Measurements from ENCODE around the gene HSPH1. TPM values are rescaled to one million over a fixed set of nuclear protein-coding genes. Genes with fewer than 3 reads are reported as not detected.

The HSPH1 gene
- total RNA-seq, 2 donors from 2014 or later = 57.3 to 162 TPM

DNA sequence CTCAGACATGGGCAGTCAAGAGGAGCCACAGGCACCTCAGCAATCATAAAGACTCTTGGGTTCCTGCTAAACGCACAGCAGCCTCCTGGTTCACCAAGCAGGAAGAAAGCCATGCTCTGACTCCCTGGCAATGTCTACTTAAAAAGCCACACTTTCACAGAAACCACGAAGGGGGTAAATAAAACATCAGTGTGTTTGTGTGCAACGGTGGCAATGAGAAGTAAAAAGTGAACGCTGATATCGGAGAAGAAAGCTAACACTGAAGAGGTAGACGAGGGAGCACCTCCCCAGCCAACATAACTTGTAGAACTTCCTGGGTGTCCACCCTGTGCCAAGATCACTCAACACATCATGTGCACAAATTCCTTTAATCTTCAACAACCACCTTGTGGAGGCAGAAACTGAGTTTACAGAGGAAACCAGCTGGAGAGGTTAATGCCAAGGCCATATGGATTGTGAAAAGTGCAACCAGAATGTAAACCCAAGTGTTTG is 30.2 kb downstream of the HSPH1 start:
- TF ChIP-seq, protein P1, sequence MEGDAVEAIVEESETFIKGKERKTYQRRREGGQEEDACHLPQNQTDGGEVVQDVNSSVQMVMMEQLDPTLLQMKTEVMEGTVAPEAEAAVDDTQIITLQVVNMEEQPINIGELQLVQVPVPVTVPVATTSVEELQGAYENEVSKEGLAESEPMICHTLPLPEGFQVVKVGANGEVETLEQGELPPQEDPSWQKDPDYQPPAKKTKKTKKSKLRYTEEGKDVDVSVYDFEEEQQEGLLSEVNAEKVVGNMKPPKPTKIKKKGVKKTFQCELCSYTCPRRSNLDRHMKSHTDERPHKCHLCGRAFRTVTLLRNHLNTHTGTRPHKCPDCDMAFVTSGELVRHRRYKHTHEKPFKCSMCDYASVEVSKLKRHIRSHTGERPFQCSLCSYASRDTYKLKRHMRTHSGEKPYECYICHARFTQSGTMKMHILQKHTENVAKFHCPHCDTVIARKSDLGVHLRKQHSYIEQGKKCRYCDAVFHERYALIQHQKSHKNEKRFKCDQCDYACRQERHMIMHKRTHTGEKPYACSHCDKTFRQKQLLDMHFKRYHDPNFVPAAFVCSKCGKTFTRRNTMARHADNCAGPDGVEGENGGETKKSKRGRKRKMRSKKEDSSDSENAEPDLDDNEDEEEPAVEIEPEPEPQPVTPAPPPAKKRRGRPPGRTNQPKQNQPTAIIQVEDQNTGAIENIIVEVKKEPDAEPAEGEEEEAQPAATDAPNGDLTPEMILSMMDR (IDR thresholded peaks at IDR 0.05) = no peak
- H3K27me3 ChIP-seq = no peaks in the 10 kb centered on the region
- no peak overlapping the region for H3K9ac ChIP-seq (ENCODE audit: low read depth in 2 of 2, low read length in 2 of 2)
- no peaks in the 10 kb centered on the region for H3K4me1 ChIP-seq
- no peaks in the 10 kb centered on the region for H3K36me3 ChIP-seq
- no peak overlapping the region for H3K4me3 ChIP-seq
- no peak for DNase-seq
- intact Hi-C loops (cut with DNase I) = no loop called here
- H3K9me3 ChIP-seq = no peaks in the 10 kb centered on the region
- H3K27ac ChIP-seq = no peak overlapping the region

DNA sequence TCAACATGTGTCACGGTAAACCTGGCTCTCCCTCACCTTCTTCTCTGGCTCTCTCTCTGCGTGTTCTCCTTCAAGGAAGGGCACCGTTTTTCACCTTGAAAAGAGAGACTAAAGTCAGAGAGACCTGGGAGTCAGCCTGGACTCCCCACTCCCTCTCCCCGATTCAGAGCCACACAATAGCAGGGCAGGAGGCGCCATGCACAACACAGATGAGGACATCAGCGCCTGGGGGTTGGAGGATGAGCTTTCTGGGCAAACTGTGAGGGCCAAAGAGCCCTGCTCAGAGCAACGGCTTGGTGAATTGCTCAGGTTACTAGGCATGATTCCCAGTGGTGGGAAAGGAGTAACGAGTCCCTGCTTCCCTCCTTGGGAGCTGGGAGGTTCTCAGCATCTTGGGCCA is 32.3 kb downstream of the HSPH1 start:
- no peak overlapping the region for H3K27ac ChIP-seq
- no peaks in the 10 kb centered on the region for H3K36me3 ChIP-seq
- H3K4me1 ChIP-seq = no peaks in the 10 kb centered on the region
- no peak overlapping the region for H3K9ac ChIP-seq (ENCODE audit: low read depth in 2 of 2, low read length in 2 of 2)
- no peaks in the 10 kb centered on the region for H3K27me3 ChIP-seq
- intact Hi-C loops (cut with DNase I) = no loop called here
- no peaks in the 10 kb centered on the region for H3K9me3 ChIP-seq
- no peak for DNase-seq
- TF ChIP-seq, protein P1 (IDR thresholded peaks at IDR 0.05) = no peak
- no peak overlapping the region for H3K4me3 ChIP-seq

DNA sequence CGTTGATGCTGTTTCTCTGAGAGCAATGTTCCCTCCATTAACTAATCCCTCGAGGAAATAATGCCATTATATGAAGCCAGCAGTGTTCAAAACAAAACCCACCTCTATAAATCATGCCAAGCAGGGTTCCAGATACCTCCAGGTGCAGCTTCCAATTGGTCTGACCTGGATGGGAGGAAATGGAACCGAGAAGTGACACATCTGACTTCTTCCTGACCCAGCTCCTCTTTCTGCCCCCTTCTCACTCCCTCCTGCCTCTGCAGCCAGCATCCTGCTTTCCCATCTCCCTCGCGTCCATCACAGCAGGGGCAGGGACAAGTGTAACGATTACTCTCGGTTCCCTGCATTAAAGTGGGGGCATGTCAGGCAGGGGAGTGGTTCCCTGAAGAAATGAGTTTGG is 37.5 kb downstream of the HSPH1 start:
- Histone ChIP-seq H3K36me3 (no peaks in the 10 kb centered on the region), H3K9ac (ENCODE audit: low read depth in 2 of 2, low read length in 2 of 2) (no peak overlapping the region), H3K27me3 (no peaks in the 10 kb centered on the region), H3K27ac (no peak overlapping the region), H3K4me1 (no peaks in the 10 kb centered on the region), H3K9me3 (no peaks in the 10 kb centered on the region), H3K4me3 (no peak overlapping the region)
- no peak for DNase-seq
- TF ChIP-seq, protein P1 (IDR thresholded peaks at IDR 0.05) = no peak
- intact Hi-C loops (cut with DNase I) = no loop called here

DNA sequence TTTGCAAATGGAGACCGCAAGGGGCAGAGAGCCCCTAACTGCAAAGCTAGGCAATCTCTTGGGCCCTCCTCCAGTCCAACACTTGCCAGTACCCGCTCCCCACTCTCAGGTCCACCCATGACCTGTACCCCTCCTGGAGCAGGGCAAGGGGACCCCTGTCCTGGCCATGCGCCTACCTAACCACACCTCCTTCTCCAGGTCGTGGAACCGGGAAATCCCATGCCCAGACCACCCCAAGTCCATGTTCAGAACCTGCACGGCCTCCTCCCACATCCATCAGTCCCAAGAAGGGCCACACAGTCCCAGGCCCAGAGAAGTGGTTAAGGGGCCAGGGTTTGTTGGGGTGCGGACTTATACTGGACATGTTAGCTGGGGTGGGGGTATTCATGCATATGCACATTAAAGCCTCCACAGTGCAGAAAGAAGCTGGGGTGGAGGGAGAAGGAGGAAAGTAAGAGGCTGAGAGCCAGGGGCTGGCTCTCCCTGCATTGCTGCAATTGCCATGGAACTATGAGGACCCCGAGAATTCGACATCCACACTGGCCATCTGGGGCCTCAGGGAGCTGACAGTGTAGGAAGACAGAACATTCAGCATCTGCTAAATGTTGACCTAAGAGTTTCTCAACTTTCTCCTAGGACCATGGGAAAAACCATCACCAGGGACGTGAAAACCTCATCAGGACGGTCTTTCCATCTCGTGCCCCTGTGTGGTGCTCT is 39.0 kb downstream of the HSPH1 start:
- Histone ChIP-seq H3K27ac (no peak overlapping the region), H3K36me3 (no peaks in the 10 kb centered on the region), H3K4me3 (no peak overlapping the region), H3K9me3 (no peaks in the 10 kb centered on the region), H3K27me3 (no peaks in the 10 kb centered on the region), H3K4me1 (no peaks in the 10 kb centered on the region), H3K9ac (ENCODE audit: low read depth in 2 of 2, low read length in 2 of 2) (no peak overlapping the region)
- intact Hi-C loops (cut with DNase I) = no loop called here
- TF ChIP-seq, protein P1 (IDR thresholded peaks at IDR 0.05) = no peak
- DNase-seq = no peak

DNA sequence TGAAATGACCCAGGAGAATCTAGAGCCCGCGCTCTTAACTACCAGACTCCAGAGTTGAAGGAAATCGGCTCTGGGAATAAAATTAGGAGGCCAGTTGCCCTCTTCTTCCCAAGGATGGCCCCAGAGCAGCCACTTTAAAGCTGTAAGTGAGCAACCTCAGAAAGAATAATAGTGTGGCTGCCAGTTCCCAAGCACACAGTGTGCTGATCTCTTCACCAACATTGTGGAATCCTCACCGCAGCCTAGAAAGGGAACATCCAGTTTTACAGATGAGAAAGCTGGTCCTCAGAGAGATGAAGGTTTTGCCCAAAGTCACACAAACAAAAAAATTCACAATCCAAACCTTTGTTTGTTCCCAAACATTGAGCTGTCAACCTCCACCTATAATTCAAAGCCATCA is 39.6 kb downstream of the HSPH1 start:
- H3K27ac ChIP-seq = no peak overlapping the region
- intact Hi-C loops (cut with DNase I) = no loop called here

More for the DNA sequence above, 39.6 kb downstream of the HSPH1 start:
- Histone ChIP-seq H3K4me1 (no peaks in the 10 kb centered on the region), H3K27me3 (no peaks in the 10 kb centered on the region), H3K9ac (ENCODE audit: low read depth in 2 of 2, low read length in 2 of 2) (no peak overlapping the region), H3K36me3 (no peaks in the 10 kb centered on the region), H3K4me3 (no peak overlapping the region), H3K9me3 (no peaks in the 10 kb centered on the region)
- no peak for DNase-seq
- TF ChIP-seq, protein P1 (IDR thresholded peaks at IDR 0.05) = no peak

Data from colonic mucosa (tissue), 4 donors.